NCI-H82 (cell line): ENCODE measurements around the gene CDKAL1.

Source experiments
- DNase-seq: peaks from one replicate; lab custom pipeline; 2025; lab: John Stamatoyannopoulos, UW

CDKAL1 gene

DNA sequence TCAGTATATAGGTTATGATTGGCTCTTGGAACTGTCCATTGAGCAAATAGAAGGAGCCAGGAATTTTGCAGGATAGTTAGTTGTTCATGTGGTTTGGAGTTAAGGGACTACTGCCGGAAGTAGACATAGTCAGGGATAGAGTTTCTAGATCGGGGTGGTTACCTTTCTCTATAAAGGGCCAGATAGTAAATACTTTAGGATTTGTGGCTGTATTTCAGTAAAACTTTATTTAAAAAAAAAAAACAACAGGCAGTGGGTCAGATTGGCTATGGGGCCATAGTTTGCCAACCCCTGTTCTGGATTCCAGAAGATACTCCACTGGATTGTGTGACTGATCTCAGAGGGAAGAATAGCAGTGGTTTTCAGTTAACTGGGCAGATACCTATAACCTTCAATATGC is 570.0 kb downstream of the CDKAL1 start:
- no peak for DNase-seq

DNA sequence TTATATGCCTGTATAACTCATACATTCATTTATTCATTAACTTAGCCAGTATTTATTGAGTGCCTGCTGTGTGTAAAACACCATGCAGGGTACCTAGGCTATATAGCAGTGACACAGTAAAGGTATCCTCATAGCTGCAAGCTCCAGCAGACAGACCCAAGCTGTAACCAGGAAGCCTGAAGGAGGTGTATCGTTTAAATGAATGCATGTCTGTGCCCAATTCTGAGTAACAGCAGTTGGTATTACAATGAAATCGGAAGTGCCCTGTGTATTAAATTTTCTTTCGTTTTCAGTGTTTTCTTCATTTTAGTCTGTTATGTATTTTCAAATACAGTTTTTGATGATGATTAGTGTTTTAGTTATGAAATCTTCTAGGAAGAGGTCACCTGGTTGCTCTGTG is 573.5 kb downstream of the CDKAL1 start:
- DNase-seq, result no peak

- no peak for DNase-seq
These were observed 575.3 kb downstream of the CDKAL1 start for GRCh38 chr6:21109391-21110178.

GRCh38 chr6:21110684-21111083 is 576.4 kb downstream of the CDKAL1 start:
- DNase-seq, result no peak

GRCh38 chr6:21111093-21111725 is 577.0 kb downstream of the CDKAL1 start:
- no peak for DNase-seq

DNA sequence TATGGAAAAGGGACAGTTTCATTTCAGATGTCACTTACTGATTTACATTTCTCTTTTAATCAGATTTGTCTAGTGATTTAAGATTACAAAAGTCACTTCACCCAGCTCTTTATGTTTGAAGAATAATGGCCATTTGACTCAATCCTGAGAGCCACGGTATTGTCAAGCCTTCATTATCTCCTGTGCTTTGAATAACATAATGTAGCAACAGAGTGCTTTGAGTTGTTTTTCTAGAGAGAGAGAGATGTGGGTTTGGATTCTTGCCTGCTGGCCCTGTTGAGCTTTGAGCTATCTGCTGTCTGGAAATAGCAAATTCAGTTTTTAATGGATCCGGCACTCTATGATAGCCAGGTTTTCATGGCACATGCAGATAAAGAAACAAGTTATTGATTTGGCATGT is 580.9 kb downstream of the CDKAL1 start:
- no peak for DNase-seq

DNA sequence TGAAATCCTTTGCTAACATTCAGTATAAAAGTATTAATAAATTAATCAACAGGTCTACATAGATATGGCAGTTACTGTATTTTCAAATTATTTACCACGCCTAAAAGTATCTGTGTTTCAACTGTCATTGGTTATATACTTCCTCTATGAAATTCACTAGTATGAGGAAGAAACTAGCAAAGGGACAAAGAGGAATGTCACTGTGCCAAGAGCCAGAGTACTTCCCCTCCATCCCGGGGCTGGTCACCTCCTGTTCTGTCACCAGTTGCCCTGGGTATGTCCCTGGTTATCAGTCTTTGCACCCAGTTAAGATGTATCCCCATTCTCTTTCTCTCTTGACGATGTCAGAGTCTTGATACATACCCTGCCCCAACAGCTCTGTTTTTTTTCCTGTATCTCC is 582.5 kb downstream of the CDKAL1 start:
- no peak for DNase-seq

- DNase-seq, result no peak
These were observed 584.0 kb downstream of the CDKAL1 start for GRCh38 chr6:21118216-21118780.

- no peak for DNase-seq
These were observed 587.4 kb downstream of the CDKAL1 start for GRCh38 chr6:21121636-21122136.

- peak; percentile 12 for DNase-seq
These were observed 589.5 kb downstream of the CDKAL1 start for GRCh38 chr6:21123507-21124436.

- DNase-seq, result no peak
These were observed 594.3 kb downstream of the CDKAL1 start for GRCh38 chr6:21128601-21129000.

- peak; percentile 22 for DNase-seq
These were observed 597.1 kb downstream of the CDKAL1 start for GRCh38 chr6:21131406-21131805.

DNA sequence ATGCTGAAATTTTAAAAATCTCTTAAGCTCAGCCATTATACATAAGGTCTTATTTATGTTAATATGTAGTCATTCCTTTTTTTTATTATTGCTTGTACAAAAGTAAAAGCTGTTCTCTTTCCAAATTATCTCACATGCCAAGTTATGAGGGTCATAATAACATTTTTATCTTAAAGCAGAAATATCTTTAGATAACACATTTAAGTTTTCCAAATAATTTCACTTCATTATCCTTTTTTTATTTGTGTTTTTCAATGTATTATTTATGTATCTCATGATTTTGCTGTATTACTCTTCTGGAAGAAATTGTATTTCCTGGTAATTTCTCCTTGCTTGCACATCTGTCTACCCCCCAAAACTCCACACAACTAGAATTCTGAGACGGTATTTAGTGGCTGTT is 598.2 kb downstream of the CDKAL1 start:
- no peak for DNase-seq

DNA sequence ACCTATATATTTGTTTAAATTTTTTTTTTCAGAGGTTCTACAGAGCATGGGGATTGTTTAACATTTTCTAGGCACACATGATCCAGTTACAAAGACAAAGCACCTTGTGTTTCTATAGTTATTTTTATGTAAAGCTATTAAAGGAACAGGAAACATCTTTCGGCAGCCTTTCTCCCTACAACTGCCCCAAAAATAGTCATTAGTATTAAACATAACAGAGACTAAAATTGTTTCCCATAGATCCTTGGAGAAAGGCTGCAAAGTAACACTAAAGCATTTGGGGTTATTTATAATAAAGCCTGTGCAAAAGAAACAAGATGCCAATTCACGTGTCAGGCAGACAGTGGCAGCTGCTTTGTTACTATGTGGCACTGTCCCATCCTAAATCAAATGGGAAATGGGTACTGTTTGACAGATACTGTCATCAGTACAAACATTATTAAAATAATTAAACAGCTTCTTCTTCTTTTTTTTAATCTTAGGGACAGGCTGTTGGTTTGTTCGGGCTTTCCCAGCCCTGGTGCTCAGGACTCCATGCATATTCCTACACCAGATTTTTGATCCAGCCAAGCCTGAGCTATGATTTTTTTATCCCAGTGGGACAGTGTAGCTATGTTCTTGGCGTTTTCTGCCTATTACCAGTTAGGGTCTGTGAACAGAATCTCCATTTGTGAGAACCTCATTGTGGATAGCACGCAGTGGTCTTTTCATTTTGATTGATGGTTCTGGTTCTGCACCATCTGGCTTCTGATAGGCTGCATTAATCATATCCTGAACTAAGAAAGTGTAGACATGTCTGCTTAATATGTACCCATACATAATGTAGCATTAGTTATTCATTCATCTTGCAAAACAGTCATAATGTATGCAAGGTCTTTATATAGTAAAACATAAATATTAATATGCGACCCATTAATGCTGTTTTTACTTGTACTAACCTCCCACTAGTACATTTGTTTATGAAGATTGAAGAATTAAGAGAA is 598.9 kb downstream of the CDKAL1 start:
- peak; percentile 69 for DNase-seq

GRCh38 chr6:21133901-21134300 is 599.6 kb downstream of the CDKAL1 start:
- DNase-seq, result peak; percentile 54

GRCh38 chr6:21134356-21134755 is 600.1 kb downstream of the CDKAL1 start:
- DNase-seq, result no peak

- DNase-seq, result peak; percentile 27
These were observed 601.3 kb downstream of the CDKAL1 start for GRCh38 chr6:21135484-21136013.

GRCh38 chr6:21137700-21138335 is 603.6 kb downstream of the CDKAL1 start:
- no peak for DNase-seq

- no peak for DNase-seq
These were observed 604.2 kb downstream of the CDKAL1 start for GRCh38 chr6:21138336-21139069.
